22Rv1 (cell line): ENCODE measurements around the gene AMBRA1.

ENCODE experiments used
- ZFX ChIP-seq: fragments of 450-650 bp; IDR thresholded peaks from 2 replicates; pipeline ENCODE4 v1.6.1; 2017; ENCODE audit warnings: antibody characterized with exemption, borderline replicate concordance
- TF ChIP-seq, protein P1 (sequence below): fragments of 450-650 bp; IDR thresholded peaks from 2 replicates; pipeline ENCODE4 v1.5.1; 2017; ENCODE audit warnings: mild to moderate bottlenecking

DNA sequence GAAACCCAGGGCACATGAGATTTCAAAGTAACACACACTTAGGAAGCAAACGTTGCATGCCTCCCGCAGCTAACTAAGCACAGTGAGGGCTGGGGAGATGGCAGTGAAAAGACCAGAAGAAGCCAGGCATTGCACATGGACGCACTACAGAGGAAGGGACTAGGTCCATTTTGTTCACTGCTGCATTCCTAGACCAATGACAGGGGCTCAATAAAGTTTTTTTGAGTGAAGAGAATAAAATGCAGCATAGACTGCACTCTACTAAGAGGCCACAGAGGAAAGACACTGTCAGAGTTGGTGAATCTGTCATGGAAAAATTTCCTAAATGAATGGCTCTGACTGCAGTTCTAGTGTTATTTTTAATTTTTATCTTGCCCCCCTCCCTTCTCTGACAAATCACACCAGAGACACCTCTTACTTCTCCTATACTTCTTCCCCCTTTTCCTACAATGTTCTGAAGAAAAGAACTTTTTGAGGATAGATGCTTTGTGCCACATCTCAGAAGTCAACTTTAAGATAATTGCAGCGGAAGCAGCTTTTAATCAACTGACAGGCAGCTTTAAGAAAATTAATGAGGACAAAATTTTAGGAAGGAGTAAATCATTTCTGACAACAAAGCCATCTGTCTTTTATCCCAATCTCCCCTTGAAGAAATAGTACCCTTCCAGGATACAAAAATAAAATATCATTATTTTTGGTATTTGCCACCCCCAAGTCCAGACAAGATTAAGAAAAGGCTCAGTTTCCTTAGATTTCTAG is 167.4 kb downstream of the AMBRA1 start:
- TF ChIP-seq, protein P1, sequence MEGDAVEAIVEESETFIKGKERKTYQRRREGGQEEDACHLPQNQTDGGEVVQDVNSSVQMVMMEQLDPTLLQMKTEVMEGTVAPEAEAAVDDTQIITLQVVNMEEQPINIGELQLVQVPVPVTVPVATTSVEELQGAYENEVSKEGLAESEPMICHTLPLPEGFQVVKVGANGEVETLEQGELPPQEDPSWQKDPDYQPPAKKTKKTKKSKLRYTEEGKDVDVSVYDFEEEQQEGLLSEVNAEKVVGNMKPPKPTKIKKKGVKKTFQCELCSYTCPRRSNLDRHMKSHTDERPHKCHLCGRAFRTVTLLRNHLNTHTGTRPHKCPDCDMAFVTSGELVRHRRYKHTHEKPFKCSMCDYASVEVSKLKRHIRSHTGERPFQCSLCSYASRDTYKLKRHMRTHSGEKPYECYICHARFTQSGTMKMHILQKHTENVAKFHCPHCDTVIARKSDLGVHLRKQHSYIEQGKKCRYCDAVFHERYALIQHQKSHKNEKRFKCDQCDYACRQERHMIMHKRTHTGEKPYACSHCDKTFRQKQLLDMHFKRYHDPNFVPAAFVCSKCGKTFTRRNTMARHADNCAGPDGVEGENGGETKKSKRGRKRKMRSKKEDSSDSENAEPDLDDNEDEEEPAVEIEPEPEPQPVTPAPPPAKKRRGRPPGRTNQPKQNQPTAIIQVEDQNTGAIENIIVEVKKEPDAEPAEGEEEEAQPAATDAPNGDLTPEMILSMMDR, result no peak
- TF ChIP-seq ZFX, result no peak
